CD4-positive, alpha-beta T cell treated with Interleukin-4 for 1 hour (primary cell): ENCODE measurements around the gene CIDEC.

Experiments used
- DNase-seq, 2 donors: peaks; one replicate each; pipeline ENCODE4 v3.0.0-alpha.2; 2020 to 2022

Gene CIDEC, protein sequence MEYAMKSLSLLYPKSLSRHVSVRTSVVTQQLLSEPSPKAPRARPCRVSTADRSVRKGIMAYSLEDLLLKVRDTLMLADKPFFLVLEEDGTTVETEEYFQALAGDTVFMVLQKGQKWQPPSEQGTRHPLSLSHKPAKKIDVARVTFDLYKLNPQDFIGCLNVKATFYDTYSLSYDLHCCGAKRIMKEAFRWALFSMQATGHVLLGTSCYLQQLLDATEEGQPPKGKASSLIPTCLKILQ

DNA sequence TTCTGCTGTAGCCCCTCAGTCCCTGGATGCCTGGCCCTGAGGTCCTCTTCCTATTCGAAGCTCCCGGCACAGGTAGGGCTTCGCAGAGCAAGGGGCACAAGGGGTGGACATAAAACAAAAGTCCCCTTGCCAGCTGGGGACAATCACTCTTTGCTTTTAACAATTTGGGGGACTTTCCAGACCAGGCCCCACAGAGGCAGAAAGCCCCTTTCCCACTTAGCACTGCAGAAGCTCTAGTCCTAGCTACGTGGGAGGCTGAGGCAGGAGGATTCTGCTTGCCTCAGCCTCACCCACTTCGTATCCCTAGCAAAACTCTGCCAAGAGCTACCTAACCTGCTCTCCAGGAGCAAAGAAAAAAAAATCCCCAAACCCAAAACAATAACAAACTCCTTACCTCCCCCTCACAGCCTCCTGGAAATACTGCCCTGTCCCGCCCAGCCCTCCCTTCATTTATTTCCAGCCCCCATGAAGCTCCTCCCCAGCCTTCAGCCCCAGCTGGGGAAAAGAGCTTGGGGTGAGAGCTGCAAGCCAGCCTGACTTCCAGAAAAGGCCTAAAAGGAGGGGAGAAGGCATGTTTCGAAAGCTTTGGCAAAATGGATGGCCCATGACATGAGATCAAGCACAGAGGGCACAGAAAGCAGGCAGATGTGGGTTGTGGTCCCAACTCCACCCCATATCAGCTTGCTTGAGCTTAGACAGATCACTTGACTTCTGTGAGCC is at the start of gene CIDEC:
CIDEC (minus strand) TSS at position 424 of the 720 bp plus-strand sequence. CDS start 1,767 bp downstream, outside the sequence.
- DNase-seq, result no peak

DNA sequence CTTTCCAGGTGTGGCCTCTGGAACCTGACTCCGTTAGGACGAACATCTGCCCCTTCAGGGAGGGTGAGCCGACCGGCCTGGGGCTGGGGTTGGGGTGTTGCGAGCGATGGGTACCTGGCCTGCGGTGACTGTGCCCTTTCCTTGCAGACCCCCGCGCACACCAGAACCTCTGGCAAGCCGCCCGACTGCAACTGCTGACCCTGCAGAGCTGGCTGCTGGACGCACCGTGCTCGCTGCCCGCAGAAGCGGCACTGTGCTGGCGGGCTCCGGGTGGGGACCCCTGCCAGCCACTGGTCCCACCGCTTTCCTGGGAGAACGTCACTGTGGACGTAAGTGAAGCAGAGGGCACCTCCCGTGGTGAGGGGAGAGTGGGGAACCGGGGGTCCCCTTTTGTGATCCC is 48.1 kb upstream of the CIDEC start:
- no peak for DNase-seq

DNA sequence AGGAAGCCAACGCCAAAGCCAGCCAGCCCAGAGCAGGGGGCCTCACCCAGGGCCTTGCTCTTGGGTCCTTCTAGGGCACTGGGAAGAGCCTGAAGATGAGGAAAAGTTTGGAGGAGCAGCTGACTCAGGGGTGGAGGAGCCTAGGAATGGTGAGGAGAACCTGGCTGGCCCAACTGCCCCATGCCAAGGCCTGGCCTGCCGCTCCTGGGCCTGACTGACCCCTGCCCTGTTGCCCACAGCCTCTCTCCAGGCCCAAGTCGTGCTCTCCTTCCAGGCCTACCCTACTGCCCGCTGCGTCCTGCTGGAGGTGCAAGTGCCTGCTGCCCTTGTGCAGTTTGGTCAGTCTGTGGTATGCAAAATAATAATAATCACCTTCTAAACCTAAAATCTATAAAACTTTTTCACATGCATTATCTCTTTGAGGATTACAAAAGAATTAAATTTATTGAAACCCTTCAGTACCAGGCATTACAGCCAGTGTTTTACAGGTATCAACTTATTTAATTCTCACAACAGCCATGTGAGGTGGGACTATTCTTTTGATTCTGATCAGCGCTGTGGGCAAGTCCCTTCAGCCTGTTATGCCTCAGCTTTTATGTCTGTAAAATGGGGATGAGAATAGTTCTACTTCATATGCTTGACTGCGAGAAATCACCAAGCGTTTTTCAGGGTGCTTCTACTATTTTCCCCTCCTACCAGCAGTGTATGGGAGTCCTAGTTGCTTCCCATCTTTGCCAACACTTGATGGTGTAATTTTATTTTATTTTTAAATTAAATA is 38.4 kb upstream of the CIDEC start:
- DNase-seq, result no peak

DNA sequence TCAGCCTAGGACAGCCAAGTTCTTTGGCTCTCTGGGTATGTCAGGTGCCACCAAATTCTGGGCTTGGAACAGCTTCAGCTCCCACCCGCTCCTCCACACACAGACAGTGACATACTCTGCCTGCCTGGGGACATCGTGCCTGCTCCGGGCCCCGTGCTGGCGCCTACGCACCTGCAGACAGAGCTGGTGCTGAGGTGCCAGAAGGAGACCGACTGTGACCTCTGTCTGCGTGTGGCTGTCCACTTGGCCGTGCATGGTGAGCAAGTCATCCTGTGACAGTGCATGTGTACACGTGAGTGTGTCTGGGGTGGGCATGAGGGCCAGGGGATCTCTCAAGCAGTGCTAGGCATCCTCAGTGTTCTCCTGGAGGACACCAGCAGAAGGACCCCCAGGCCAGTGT is 37.8 kb upstream of the CIDEC start:
- DNase-seq, result no peak

DNA sequence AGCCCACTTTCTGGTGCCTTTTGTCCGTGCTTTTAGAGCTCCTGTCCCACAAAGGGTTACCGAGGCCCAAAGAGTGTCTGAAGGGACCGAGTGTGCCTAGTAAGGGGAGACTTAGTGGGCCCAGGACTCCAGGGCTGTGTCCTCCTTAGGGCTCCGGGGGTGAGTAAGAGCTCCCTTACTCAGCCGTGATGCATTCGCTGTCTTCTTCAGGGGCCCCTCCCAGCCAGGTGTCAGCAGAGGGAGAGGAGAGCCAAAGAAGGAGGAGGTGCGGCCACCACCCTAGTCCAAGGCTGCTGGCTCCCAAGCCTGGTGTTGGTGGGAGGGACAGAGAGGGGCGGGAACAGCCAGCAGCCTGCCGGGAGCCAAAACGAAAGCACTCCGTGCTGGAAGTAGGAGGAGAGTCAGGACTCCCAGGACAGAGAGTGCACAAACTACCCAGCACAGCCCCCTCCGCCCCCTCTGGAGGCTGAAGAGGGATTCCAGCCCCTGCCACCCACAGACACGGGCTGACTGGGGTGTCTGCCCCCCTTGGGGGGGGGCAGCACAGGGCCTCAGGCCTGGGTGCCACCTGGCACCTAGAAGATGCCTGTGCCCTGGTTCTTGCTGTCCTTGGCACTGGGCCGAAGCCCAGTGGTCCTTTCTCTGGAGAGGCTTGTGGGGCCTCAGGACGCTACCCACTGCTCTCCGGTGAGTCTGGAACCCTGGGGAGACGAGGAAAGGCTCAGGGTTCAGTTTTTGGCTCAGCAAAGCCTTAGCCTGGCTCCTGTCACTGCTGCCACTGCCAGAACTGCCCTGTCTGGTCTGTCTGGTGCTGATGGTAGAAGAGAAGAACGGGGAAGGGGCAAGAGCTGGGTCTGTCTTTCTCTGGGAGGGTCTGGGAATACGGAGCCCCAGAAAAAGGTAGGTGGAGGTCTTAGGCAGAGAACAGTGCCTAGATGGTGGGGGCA is 37.0 kb upstream of the CIDEC start, which contains the start of gene IL17RC:
IL17RC (plus strand) TSS at position 365 of the 947 bp plus-strand sequence; CDS start at position 583, 218 bp downstream.
- DNase-seq, result peak in 1 of 2 donors; percentile 24

DNA sequence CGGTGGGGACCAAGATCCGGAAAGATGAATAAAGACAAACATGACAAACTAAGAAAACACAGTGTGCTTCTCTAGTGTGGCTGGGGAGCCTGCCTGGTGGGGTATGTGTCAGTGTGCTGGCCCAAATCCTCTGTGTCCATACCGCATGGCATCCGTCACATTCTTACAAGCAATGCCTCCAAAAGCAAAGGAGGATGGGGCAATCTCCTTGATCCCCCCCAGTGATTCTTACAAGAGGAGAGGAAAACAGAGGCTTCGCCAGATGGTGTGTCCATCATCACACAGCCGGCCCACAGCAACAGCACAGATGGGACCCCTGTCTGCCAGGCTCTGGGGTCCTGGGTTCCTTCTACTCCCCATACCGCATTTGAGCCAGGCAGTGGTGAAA is 36.3 kb upstream of the CIDEC start:
- no peak for DNase-seq

DNA sequence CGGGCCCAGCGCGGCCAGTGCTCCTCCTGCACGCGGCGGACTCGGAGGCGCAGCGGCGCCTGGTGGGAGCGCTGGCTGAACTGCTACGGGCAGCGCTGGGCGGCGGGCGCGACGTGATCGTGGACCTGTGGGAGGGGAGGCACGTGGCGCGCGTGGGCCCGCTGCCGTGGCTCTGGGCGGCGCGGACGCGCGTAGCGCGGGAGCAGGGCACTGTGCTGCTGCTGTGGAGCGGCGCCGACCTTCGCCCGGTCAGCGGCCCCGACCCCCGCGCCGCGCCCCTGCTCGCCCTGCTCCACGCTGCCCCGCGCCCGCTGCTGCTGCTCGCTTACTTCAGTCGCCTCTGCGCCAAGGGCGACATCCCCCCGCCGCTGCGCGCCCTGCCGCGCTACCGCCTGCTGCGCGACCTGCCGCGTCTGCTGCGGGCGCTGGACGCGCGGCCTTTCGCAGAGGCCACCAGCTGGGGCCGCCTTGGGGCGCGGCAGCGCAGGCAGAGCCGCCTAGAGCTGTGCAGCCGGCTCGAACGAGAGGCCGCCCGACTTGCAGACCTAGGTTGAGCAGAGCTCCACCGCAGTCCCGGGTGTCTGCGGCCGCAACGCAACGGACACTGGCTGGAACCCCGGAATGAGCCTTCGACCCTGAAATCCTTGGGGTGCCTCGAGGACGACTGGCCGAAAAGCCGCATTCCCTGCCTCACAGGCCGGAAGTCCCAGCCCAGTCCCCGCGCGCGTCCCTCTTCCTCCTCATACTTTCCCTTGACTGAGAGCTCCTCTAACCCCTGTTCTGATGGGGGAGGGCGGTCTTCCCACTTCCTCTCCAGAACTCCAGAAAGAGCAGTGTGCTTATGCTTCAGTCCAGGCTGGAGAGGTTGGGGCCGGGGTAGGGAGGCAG is 35.4 kb upstream of the CIDEC start:
- DNase-seq, result peak in 1 of 2 donors; percentile 26

DNA sequence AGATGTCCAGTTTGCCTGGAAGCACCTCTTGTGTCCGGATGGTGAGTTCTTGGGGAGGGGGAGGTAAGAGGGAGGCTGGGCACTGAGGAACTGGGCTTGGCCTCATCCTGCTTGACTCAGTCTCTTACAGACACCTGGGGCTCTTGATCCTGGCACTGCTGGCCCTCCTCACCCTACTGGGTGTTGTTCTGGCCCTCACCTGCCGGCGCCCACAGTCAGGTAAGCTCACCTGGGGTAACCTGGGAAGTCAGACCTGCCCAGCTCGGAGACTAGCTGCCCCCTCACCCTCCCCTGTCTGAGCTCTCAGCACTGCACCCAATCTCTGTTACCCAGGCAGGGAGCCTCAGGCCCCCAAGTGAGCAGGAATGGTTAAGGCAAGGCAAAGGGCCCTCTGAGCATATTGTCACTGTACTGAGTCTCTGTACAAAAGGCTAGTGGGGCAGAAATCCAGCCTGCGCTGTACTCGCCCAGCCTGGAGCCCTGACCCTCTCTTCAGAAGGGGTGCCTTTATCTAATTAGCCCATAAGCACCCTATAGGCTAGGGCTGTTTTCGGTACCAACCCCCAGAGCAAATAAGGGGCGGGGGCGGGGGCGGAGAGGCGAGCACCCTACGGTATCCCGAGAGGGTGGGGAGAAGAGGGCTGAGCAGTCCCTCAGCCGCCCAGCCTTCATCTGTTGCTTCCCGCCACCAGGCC is 34.7 kb upstream of the CIDEC start:
- no peak for DNase-seq

DNA sequence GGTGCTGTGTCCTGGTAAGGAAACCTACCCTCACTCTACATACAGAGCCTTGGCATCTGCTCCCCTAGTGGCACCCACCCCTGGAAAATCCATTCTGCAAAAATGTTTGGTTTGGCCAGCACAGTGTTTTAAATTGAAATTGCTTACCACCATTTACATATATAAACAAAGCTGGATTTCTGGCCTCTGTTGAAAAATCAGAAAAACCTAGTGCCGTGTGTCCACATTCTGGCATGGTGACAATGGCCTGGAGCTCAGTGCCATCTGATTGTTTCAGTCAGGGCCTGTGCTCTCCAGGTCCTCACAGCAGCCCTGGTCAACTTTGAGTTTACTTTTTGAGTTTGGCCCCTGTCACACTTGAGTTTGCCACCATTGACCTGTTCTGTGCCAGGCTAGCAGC is 34.0 kb upstream of the CIDEC start:
- DNase-seq, result no peak

DNA sequence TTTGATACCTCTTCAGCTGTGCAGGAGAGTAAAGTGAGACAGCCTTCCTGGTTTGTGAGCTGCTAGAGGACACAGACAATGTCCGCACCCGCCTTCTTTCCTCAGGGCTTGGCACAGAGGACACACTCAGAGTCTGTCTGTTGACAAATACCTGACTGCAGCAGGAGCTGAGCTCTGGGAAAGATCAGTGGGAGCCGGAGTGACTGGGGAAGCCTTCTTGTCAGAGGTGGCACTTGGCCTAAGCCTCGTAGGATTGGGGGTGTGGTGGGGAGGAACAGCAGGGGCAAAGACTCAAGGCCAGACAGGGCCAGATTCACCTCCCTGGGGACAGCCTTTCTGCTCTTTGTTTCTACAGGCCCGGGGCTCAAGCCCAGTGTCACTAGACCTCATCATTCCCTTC is 33.5 kb upstream of the CIDEC start:
- DNase-seq, result no peak

DNA sequence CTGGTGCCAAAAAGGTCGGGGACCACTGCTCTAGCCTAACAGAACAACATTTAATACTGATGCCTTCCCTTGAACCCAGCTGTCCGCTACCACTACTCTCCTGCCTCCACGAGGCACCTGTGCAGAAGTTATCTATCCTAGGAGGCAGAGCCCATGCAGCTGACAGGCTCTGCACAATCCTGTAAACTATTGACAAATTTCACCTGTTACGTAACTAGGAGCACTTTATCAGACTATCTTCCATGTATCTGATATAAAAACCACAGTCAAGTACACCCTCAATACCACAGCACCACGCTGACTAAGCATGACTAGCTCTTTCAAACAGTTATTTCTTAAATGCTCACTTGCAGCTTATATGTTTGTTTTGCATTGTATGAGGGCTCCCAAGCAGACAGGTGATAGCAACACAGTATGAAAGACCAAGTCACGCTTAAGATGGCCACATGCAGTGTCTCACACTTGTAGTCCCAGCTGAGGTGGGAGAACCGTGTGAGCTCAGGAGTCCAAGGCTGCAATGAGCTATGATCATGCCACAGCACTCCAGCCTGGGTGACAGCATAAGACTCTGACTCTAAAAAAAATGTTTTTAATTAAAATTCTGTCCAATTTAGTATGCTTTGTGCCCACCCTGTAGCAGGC is 32.4 kb upstream of the CIDEC start:
- peak in 1 of 2 donors; percentile 42 for DNase-seq

DNA sequence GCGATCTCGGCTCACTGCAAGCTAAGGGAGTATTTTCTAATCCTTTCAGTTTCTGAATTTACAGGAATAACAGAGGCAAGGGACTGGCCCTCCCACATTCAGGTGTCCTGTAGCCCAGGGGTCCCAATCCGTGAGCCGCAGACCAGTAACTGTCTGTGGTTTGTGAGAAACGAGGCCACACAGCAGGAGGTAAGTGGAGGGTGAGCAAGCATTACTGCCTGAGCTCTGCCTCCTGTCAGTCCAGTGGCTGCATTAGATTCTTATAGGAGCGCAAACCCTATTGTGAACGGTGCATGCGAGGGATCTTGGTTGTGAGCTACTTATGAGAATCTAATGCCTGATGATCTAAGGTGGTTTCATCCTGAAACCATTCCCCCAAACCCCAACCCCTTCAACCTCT is 31.8 kb upstream of the CIDEC start:
- DNase-seq, result no peak

DNA sequence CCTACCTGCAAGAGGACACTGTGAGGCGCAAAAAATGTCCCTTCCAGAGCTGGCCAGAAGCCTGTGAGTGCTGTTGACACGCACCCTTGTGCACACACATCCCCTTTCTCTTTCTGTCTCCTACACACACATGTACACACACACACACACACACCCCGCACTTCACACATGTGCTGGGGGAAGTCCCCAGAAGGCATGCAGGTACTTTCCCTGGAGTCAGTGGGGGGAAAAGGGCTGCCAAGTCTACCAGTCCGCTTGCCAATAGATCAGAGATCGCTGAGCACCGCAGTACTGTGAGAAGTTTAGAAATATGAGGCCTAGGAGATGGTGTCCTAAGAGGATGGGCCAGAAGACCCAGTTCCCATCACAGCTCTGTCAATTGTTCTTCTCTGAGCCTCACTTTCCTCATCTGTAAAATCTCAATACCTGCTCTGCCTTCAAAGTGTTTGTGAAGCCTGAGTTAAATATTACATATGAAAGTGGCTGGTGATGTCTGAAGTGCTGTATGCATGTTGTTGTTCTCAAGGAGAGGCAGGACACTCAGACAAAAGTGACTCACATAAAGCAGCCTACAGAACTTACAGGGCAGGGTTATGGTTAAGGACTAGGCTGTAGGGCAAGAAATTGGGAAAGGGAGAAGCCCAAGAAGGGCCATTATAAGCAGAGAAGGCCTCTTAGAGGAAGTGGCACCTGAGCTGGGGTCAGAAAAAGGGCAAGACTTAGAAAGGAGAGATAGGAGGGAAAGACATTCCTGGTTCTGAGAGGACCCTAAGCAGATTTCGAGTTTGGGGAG is 29.4 kb upstream of the CIDEC start:
- DNase-seq, result no peak

DNA sequence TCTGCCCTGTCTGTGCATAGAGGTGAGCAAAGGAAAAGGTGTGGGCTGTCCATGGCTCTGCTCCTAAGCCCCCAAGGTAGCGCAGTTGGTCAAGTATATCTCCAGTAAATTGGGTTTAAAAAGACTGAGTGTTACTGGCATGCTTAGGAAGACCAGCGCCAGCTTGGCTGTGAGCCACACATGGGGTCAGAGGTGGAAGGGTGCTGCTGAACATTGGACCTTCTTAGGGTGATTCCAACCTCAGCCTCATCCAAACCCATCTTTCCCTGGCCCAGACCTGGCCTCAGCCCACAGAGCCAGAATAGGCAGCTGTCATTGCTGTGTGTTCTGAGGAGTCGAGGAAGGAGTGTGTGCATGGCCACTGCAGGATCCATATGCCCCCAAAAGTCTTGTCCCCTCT is 28.2 kb upstream of the CIDEC start:
- no peak for DNase-seq

DNA sequence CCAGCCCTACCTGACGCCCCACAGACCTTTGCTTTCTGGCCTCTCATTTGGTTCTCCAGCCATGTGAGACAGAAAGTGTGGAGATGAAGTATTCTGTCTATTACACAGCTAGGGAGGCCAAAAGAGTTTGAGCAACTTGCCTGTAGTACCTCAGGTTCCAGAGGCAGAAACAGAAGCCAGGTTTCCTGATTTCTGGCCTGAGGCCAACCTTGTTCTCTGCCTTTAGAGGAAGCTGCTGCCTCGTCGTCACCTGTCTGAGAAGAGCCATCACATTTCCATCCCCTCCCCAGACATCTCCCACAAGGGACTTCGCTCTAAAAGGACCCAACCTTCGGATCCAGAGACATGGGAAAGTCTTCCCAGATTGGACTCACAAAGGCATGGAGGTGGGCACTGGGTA is 26.4 kb upstream of the CIDEC start:
- DNase-seq, result no peak

DNA sequence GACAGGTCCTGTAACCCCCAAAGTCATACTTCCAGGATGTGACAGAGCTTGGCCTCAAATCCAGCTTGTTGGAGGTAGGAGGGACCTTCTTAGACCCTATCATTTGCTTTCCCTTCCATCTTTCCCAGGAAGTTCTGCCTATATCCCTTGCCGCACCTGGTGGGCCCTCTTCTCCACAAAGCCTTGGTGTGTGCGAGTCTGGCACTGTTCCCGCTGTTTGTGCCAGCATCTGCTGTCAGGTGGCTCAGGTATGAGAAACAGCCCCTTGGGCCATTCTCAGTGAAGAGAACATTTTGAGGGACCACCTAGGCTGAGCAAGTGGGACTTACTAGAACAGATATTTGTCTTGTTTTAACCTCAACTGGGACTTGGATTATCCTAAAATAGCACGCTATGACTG is 23.9 kb upstream of the CIDEC start:
- no peak for DNase-seq

DNA sequence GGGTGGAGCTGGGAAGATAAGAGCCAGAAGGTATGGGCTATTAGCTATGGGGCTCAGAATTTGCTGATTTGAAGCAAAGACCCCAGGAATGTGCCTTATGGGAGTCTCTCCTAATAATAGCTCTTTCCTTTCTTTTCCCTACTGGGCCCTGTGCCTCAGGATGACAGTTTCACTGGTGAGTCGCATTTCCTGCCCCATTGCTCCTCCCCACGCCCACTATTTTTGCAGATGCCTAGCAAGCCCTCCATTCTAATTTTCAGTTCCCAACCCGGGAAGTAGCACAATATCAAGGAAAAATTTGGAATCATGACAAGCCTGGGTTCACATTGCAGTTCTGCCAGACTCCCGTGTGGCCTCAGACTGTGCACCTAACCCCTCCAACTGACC is 23.2 kb upstream of the CIDEC start:
- no peak for DNase-seq

DNA sequence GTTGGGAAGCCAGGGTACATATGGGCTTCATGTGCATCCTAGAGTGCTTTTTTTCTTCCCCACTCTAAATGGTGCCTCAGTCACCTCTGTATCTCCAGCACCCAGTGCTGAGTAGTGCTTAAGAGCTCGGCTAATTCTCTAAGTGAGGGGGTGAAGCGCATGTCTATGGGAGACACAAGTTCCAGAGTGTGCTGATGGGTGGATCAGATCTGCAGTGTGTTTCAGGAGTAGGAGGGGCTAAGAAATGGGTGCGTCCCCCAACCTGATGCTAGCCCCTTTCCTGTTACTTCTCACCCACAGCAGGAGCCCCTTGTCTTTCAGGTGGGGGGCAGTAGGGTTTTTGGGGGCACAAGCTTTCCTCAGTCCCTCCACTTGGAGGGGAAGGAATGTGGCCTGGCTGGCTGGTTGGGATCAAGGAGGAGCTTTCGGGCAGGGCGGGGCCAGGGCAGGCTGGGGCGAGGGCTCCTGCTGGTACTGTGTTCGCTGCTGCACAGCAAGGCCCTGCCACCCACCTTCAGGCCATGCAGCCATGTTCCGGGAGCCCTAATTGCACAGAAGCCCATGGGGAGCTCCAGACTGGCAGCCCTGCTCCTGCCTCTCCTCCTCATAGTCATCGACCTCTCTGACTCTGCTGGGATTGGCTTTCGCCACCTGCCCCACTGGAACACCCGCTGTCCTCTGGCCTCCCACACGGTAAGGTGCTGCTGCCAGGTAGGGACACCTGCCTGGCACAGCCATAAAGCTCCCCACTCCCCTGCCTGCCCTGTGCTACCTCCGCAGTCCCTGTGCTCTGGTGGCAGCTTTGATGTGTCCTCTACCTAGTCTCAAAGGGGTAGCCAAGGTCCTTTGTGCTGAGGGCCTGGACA is 22.6 kb upstream of the CIDEC start, which contains the start of gene IL17RE:
IL17RE (plus strand) TSS at position 477 of the 866 bp plus-strand sequence; CDS start at position 562, 85 bp downstream.
- no peak for DNase-seq
